ENCODE measurements around the gene CEP57L1.

DNA sequence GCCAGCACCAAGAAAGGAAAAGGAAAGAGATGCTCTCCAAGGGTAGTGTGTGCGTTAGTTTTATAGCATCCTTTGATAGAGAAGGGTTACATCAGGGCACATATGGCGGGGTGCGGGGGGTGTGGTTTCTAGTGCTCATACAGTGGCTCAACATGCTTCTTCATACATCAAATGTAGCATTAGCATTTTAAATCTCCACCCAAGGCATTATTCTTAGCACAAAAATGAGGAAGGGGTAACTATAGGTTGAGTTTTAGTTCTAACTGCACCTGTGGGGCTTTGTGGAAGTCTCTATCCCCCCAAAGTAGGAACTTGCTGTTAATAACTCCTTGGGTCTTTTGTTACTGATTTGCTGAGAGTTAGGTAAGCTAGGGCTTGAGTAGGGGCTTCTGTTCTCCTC, 89.3 kb downstream of the CEP57L1 start:
- TF ChIP-seq EZH2 (IDR thresholded peaks at IDR 0.05; ENCODE audit: insufficient read depth, poor library complexity, severe bottlenecking) = no peak
- no peak for TF ChIP-seq EZH2phosphoT487 (IDR thresholded peaks at IDR 0.05; ENCODE audit: insufficient read depth, low read depth)
